ENCODE measurements around the gene HINT2. TPM values are rescaled to one million over a fixed set of nuclear protein-coding genes. Genes with fewer than 3 reads are reported as not detected.

The HINT2 gene
- 29.3 to 31.3 TPM (median 30.7 TPM) in 3 replicates for total RNA-seq

DNA sequence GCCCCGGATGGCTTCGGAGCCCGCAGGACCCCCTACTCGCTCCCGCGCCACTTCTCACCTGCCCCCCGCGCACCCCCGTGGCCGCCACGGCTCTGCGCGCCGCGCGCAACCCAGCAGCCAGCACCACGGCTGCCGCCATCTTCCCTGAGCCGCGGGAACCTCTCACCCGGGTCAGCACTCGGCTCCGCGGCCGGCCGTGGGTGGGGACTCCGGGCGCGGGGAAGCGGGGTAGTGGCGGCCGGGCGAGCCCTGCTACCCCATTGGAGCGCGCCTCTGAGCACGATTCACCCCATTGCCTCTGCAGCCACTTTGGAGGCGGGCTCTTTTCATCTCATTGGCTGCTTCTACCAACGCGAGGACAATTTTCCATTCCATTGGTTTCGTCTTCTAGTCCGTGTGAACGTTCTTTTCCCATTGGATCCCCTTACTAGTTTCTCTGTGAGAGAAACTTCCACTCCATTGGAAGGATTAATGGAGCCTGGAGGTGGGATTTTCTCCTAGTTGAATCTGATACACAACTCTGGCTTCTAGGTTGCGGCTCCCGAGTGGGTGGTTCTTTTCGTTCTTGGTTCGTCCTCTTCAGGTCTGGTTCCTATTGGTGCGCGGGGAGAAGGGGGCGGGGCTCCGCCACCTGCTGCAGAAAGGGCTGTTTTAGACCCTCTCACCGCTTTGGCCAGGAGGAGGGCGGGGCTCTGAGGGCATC, at the start of gene HINT2:
Gene HINT2 (minus strand): TSS at position 202 of the 703 bp plus-strand sequence. CDS start 63 bp downstream, at position 139.
- peaks cover 29% of the 10 kb centered on the region for H3K4me1 Mint-ChIP-seq
- H3K27ac Mint-ChIP-seq, result peak within 1 kb of the TSS; percentile 93
- H3K9me3 Mint-ChIP-seq, result no peaks in the 10 kb centered on the region
- peak; percentile 87 to 93 for DNase-seq (ENCODE audit: low spot score in 2 of 2, unreplicated experiment in 2 of 2)
- no peaks in the 10 kb centered on the region for H3K27me3 Mint-ChIP-seq (ENCODE audit: low read depth)
- TF ChIP-seq, protein P1, sequence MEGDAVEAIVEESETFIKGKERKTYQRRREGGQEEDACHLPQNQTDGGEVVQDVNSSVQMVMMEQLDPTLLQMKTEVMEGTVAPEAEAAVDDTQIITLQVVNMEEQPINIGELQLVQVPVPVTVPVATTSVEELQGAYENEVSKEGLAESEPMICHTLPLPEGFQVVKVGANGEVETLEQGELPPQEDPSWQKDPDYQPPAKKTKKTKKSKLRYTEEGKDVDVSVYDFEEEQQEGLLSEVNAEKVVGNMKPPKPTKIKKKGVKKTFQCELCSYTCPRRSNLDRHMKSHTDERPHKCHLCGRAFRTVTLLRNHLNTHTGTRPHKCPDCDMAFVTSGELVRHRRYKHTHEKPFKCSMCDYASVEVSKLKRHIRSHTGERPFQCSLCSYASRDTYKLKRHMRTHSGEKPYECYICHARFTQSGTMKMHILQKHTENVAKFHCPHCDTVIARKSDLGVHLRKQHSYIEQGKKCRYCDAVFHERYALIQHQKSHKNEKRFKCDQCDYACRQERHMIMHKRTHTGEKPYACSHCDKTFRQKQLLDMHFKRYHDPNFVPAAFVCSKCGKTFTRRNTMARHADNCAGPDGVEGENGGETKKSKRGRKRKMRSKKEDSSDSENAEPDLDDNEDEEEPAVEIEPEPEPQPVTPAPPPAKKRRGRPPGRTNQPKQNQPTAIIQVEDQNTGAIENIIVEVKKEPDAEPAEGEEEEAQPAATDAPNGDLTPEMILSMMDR (IDR thresholded peaks at IDR 0.05; ENCODE audit: unreplicated experiment), result no peak
- no peaks in the 10 kb centered on the region for H3K36me3 Mint-ChIP-seq
- peak within 1 kb of the TSS; percentile 84 for H3K4me3 Mint-ChIP-seq

GRCh38 chr9:35863583-35863982, 48.7 kb upstream of the HINT2 start:
- Mint-ChIP-seq H3K4me3 (no peak overlapping the region), H3K9me3 (no peaks in the 10 kb centered on the region), H3K4me1 (no peaks in the 10 kb centered on the region), H3K36me3 (no peaks in the 10 kb centered on the region), H3K27me3 (ENCODE audit: low read depth) (peaks cover 37% of the 10 kb centered on the region), H3K27ac (no peak overlapping the region)
- TF ChIP-seq, protein P1 (IDR thresholded peaks at IDR 0.05; ENCODE audit: unreplicated experiment), result no peak
- no peak for DNase-seq (ENCODE audit: low spot score in 2 of 2, unreplicated experiment in 2 of 2)

DNA sequence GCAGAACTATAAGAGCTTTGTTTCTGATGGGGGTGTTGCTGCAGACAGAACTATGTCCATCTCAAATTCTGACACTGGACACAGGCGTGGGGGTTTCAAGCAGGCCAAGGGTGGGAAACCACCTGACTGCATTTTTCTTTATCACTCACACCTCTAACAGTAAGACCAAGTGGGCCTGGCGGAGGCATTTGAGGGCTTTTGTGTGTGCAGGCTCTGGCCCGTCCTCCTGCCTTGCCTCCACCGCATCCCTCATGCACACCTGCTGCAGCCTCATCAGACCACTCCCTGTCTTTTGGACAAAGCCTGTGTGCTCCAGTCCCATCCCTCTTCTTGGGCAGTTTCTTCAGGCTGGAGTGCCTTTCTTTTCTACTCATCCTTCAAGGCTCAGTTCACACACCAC, 47.5 kb upstream of the HINT2 start:
- no peak for DNase-seq (ENCODE audit: low spot score in 2 of 2, unreplicated experiment in 2 of 2)
- Mint-ChIP-seq H3K4me1 (no peaks in the 10 kb centered on the region), H3K27me3 (ENCODE audit: low read depth) (peaks cover 37% of the 10 kb centered on the region), H3K9me3 (no peaks in the 10 kb centered on the region), H3K27ac (no peak overlapping the region), H3K36me3 (no peaks in the 10 kb centered on the region), H3K4me3 (no peak overlapping the region)
- TF ChIP-seq, protein P1 (IDR thresholded peaks at IDR 0.05; ENCODE audit: unreplicated experiment), result no peak

GRCh38 chr9:35861161-35861897, 46.5 kb upstream of the HINT2 start:
- Mint-ChIP-seq H3K9me3 (no peaks in the 10 kb centered on the region), H3K4me1 (no peaks in the 10 kb centered on the region), H3K27me3 (ENCODE audit: low read depth) (peaks cover 37% of the 10 kb centered on the region), H3K4me3 (no peak overlapping the region), H3K36me3 (peaks cover 3% of the 10 kb centered on the region), H3K27ac (no peak overlapping the region)
- TF ChIP-seq, protein P1 (IDR thresholded peaks at IDR 0.05; ENCODE audit: unreplicated experiment), result no peak
- DNase-seq (ENCODE audit: low spot score in 2 of 2, unreplicated experiment in 2 of 2), result no peak

DNA sequence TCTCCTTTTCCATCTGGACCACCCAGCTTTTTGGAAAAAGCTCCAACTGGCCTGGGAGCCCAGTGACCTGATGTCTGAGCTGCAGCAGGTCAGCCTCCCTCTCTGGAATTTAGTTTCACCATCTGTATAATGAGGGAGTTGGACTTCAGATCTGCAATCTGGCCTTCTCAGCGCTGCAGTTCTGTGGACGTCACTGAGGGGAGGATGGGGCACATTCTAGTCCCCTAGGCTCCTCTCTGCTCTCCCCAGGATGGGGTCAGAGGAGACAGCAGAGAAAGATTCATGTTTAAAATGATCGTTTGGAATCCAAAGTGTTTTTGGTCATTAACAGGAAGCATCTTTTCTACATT, 45.1 kb upstream of the HINT2 start:
- H3K27me3 Mint-ChIP-seq (ENCODE audit: low read depth), result peaks cover 37% of the 10 kb centered on the region
- no peaks in the 10 kb centered on the region for H3K4me1 Mint-ChIP-seq
- no peak overlapping the region for H3K4me3 Mint-ChIP-seq
- TF ChIP-seq, protein P1 (IDR thresholded peaks at IDR 0.05; ENCODE audit: unreplicated experiment), result no peak
- H3K36me3 Mint-ChIP-seq, result peaks cover 3% of the 10 kb centered on the region
- H3K27ac Mint-ChIP-seq, result no peak overlapping the region
- H3K9me3 Mint-ChIP-seq, result no peaks in the 10 kb centered on the region
- no peak for DNase-seq (ENCODE audit: low spot score in 2 of 2, unreplicated experiment in 2 of 2)

Data from mesothelial cell of epicardium (in vitro differentiated cells).